ENCODE results near the gene DPP6.
A peak's percentile ranks its signal among the peaks of the same experiment; 100 is the strongest.
"Not testable (repeated sequence)": the region's sequence is repeated elsewhere in the genome, so short reads cannot be mapped to it uniquely, and the experiment has no call there.

DPP6 gene

DNA sequence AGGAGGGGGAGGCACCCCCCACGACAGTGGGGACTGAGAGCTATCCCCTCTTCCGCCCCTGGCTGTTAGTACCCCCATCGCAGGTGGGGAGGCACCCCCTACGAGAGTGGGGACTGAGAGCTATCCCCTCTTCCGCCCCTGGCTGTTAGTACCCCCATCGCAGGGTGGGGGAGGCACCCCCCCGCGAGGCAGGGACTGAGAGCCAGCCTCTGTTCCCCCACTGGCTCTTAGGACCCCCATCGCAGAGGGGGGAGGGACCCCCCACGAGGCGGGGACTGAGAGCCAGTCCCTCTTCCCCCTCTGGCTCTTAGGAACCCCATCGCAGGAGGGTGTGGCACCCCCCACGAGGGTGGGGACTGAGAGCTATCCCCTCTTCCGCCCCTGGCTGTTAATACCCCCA, 6.6 kb downstream of the DPP6 start:
- not testable (repeated sequence) for H3K4me3 ChIP-seq (ENCODE audit: low read depth, low read length); DNase-seq (ENCODE audit: low read depth)

DNA sequence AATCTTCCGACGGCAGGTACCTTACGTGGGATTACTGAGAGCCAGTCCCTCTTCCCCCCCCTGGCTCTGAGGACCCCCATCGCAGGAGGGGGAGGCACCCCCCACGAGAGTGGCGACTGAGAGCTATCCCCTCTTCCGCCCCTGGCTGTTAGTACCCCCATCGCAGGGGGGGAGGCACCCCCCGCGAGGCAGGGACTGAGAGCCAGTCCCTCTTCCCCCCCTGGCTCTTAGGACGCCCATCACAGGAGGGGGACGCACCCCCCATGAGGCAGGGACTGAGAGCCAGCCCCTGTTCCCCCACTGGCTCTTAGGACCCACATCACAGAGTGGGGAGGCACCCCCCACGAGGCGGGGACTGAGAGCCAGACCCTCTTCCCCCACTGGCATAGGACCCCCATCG, 8.4 kb downstream of the DPP6 start:
- DNase-seq (ENCODE audit: low read depth); H3K4me3 ChIP-seq (ENCODE audit: low read depth, low read length): not testable (repeated sequence)

DNA sequence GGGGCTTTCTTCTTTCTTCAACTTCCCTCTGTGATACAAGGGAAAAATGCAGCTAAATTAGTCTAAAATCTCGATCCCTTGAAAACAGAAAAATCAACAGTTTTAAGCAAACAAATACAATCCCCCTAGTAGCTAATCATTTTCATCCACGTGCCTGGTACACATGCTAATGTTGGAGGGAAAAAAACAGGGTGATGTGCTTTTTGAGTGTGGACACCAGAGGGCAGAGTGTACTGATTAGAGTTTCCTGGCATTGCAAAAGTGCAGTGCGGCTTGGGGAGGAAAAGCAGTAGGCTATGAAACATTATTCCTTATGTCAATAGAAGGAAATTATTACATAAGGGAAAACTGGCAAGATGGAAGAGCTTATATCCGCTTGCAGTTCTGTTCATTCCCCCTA, 19.6 kb downstream of the DPP6 start:
- peak; percentile 13 for DNase-seq (ENCODE audit: low read depth)
- TF ChIP-seq, protein P1, sequence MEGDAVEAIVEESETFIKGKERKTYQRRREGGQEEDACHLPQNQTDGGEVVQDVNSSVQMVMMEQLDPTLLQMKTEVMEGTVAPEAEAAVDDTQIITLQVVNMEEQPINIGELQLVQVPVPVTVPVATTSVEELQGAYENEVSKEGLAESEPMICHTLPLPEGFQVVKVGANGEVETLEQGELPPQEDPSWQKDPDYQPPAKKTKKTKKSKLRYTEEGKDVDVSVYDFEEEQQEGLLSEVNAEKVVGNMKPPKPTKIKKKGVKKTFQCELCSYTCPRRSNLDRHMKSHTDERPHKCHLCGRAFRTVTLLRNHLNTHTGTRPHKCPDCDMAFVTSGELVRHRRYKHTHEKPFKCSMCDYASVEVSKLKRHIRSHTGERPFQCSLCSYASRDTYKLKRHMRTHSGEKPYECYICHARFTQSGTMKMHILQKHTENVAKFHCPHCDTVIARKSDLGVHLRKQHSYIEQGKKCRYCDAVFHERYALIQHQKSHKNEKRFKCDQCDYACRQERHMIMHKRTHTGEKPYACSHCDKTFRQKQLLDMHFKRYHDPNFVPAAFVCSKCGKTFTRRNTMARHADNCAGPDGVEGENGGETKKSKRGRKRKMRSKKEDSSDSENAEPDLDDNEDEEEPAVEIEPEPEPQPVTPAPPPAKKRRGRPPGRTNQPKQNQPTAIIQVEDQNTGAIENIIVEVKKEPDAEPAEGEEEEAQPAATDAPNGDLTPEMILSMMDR (IDR thresholded peaks at IDR 0.05; ENCODE audit: control insufficient read depth, extremely low read depth, insufficient read depth) = peak; percentile 66

DNA sequence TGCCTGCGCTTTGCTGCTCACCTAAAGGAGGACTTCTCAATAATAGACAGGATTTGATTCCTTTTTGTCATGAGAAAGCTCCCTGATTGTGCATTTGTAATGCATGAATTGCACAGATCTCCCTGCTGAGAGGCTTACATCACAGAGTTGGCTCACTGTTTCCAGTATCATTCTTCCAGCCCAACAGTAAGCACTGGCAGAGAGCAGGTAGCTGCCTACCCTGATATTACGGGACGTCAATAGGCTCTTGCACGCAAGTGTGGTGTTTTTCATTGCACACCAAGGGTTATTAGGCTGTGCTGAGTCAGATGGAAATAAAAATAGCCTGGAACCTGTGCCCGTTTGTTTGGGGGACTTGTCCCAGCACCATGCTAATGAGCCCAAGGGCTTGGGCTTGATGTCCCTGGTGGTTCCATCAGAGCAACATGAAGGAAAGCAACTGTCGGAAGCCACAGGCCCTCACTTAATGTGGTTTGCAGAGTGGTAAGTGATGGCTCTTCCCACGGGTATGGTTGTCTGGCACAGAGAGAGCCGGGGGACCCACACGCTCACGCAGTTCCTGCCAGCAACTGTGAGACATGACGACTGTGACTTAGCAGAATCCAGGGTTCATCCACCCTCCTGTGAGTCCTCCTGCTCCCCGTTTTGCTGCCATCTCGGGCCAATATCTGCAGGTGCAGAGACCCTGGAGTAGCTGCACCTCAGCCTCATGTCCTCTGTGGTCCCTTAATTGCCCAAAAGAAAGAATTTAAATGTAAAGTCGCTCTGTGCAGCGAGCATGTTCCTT, 20.4 kb downstream of the DPP6 start:
- not testable (repeated sequence) for H3K4me3 ChIP-seq (ENCODE audit: low read depth, low read length); DNase-seq (ENCODE audit: low read depth)

More for the DNA sequence above, 19.6 kb downstream of the DPP6 start:
- not testable (repeated sequence) for H3K4me3 ChIP-seq (ENCODE audit: low read depth, low read length)

DNA sequence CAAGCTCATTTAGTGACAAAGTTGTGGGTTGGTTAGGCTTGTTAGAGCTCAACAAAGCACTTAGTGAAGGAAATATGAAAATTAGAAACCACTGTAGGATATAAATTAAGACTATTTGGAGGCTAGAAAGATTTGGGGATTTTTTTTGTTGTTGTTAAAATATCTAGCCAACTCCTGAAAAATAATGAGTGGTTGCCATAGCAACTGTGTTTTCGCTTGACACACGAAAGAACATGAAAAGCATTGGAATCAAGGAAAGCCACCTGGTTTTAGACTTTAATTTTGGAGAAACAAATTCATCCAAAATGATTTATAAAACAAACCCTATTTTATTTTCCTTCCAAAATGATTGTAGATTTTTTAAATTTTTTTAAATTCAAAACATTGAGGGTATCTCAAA, 26.3 kb downstream of the DPP6 start:
- not testable (repeated sequence) for DNase-seq (ENCODE audit: low read depth)

DNA sequence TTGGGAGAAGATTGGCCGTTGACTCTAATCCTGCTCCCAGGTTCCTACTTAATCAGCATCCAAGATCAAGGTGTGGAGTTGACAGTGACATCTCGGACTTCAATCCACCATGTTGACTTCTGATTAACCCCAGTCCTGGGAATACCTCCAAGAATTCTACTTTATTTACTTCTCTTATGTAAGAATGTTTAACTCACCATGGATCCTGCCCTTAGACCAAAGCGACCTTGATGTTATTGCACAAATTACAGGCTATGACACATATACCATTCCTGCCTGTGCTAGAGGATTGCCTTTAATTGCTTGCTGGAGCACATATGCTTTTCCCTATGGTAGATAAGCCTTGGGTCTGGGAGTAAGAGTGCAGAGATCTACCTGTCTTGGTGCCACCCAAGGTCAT, 28.1 kb downstream of the DPP6 start:
- DNase-seq (ENCODE audit: low read depth); H3K4me3 ChIP-seq (ENCODE audit: low read depth, low read length): not testable (repeated sequence)

More for the DNA sequence above, 26.3 kb downstream of the DPP6 start:
- H3K4me3 ChIP-seq (ENCODE audit: low read depth, low read length) = not testable (repeated sequence)

DNA sequence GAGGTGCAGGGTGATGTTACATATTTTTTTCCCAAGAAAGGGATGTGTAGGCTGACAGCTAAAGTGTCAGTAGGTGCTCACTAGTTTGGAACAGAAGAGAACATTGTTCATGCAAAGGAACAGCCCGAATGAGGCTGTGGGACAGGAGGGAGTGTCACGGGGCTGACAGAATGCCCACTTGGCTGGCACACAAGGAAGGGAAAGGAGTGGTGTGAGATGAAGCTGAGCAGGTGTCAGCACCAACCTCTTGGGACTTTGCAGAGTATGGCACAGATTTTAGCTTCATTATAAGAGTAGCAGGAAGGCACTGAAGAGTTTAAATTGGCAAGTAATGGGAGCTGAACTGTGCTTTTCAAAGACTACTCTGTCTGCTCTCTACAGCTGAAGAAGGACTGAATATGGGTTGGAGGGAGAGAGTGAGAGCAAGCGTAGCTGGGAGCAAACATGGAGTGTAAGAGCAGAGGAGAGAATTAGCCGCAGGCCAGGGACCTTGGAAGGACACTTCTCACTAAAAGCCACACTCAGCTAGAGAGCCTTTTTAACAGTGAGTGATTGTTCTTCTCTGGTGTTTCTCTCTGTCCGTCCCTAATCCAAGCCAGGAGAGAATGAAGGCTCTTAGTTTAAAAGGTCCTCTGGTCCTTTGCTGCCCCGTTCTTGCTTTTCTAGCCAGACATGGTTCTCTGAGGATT, 35.0 kb downstream of the DPP6 start:
- not testable (repeated sequence) for DNase-seq (ENCODE audit: low read depth); H3K4me3 ChIP-seq (ENCODE audit: low read depth, low read length)

DNA sequence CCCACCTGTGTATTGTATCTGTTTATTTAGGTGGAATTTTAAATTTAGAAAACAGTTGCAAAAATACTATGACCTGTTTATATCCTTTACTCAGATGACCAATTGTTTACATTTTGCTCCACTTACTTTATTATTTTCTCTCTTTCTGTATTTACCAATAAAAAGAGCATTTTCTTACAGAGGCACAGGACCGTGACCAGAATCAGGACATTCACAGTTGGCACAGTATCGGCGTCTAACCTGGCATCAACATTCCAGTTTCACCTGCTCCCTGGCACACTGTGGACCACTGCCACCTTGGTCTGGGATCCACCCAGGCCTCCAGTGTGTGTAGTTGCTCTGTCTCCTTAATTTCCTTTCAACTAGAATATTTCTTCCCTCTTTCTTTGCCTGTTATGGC, 39.9 kb downstream of the DPP6 start:
- DNase-seq (ENCODE audit: low read depth); H3K4me3 ChIP-seq (ENCODE audit: low read depth, low read length): not testable (repeated sequence)

DNA sequence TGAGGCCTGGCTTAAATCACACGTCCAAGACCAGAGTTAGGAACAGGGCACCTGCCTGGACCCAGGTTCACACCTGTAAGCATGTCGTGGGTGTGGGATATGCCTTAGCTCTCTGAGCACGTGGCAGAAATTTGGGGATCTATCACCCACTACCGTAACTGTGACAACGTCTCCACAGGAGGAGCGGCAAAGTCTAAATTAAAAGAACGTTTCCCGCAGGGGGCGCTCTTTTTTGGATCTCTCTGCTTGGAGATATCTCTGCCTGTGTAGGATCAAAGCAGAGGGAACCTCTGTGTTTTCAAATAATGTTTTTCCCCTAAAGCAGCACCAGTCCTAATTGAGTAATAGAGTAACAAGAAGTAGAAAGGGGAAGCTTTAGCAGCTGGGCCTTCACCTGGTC, 43.0 kb downstream of the DPP6 start:
- not testable (repeated sequence) for H3K4me3 ChIP-seq (ENCODE audit: low read depth, low read length); DNase-seq (ENCODE audit: low read depth)

DNA sequence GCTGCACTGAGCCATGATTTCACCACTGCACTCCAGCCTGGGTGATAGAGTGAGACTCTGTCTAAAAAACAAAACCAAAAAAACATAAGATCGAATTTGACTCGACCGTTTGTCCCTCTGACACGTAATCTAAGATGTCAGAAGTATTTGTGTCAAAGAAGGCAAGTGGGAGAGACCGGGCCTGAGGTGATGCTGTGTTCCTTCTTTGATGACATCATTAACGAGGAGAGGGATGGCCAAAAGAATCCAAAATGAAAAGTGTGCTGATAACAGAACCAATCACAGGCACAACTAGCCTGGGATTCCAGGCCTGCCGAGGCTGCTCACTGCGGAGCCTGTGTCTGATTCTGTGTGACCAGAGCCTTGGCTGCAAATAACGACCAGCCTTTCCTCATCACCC, 52.9 kb downstream of the DPP6 start:
- not testable (repeated sequence) for DNase-seq (ENCODE audit: low read depth); H3K4me3 ChIP-seq (ENCODE audit: low read depth, low read length)

DNA sequence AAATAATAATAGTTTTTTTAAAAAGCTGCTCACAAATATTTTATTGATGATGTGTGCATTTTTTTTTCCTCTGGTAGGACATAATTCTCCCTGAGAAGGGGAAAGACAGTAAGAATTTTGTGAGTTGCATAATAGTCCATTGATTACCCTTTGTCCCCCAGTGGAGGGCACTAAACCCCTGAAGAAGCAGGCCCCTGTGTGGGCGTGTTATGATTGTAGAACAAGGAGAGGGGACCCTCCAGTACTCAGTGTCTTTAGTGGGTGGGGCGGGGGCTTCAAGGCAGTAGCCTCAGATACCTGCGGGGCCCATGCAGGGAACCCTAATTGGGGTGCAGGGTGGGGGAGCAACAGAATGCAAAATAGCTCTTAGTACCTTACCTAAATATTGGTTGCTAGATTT, 57.4 kb downstream of the DPP6 start:
- not testable (repeated sequence) for DNase-seq (ENCODE audit: low read depth); H3K4me3 ChIP-seq (ENCODE audit: low read depth, low read length)

DNA sequence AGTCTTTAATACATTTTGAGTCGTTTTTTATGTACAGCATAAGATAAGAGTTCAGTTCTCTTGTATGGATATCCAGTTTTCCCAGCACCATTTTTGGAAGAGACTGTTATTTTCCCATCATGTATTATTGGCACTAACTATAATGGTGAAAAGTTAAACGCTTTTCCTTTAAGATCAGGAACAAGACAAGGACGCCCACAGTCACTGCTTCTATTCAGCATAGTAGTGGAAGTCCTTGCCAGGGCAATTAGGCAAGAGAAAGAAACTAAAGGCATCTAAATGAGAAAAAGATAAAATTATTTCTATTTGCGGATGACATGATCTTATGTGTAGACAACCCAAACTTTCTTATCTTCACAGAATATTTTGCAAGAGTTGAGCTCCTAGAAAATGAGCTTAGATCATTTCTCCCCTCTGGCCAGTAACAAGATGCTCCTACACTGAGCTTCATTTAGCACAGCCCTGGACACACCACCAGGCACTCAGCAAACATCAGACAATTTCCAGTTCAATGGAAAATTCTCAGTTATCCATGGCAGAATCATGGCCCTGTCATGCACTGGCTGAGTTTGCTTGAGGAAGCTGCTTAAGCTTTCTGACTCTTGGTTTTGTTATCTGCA, 61.6 kb downstream of the DPP6 start:
- H3K4me3 ChIP-seq (ENCODE audit: low read depth, low read length); DNase-seq (ENCODE audit: low read depth): not testable (repeated sequence)

DNA sequence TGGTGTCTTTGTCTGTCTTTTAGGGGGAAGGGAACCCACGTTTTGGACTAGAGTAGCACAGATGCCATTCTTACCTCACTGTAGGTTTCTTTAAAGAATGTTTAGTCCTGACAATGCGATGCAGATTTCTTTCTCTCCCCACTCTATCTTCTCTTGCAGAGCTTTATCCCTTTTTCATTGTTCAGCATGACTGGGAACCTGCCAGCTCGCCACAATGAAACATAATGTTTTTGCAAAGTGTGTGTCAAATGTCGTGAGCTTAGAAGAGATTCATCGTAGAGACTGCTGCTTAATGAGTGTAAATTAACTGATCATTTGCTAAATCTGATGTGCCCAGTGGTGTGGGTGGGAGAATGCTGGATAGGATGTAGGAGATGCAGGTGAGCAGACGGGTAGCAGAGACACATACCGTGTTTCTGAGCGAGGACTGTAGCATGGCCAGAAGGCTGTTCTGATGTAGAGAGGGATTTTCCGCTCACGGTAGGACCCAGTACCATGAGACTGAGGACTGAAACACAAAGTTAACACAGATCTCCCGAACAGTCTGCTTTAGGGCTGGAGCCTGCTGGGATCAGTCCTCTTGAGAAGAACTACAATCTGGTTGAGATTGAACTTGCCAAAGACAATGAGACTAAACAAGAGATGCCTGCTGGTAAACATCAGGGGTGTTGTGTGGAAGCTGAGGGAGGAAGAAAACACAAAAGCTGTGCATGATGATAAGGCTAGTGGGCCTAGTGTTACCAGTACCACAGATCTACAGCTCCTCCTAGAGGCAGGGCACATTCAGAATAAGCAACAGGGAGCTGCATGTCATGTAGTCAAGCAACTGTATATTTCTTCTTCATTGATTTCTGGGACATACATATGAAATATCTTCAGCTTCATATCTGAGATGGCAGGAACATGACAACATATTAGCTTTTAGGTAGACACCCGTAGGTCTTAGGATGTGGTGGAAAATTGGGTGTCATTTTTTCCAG, 65.5 kb downstream of the DPP6 start:
- not testable (repeated sequence) for DNase-seq (ENCODE audit: low read depth); H3K4me3 ChIP-seq (ENCODE audit: low read depth, low read length)

DNA sequence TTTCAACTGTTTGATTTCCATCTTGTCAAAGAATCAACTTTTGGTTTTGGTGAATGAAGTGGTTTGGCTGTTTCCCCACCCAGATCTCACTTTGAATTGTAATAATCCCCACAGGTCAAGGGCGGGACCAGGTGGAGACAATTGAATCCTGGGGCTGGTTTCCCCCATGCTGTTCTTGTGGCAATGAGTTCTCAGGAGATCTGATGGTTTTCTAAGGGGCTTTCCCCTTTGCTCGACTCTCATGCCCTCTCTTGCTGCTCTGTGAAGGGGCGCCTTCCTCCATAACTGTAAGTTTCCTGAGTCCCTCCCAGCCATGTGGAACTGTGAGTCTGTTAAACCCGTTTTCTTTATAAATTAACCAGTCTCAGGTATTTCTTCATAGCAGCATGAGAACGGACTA, 68.6 kb downstream of the DPP6 start:
- DNase-seq (ENCODE audit: low read depth); H3K4me3 ChIP-seq (ENCODE audit: low read depth, low read length): not testable (repeated sequence)

DNA sequence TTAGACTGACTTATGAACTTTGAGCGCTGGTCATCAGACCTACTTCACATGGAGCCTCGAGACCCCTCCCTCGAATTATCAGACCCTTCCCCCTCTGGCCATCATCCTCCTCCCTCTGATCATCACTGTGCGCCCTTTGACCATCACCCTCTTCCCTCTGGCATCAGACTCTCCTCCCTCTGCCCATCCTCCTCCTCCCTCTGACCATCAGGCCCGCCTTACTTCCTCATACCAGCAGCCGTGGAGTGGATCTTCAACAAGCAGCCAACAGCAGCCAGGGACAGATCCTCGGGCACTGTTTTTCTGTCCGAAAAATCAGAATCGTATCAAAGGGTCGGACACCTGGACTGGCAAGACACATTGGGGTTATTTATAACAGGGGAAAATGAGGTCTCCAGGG, 70.5 kb downstream of the DPP6 start:
- H3K4me3 ChIP-seq (ENCODE audit: low read depth, low read length); DNase-seq (ENCODE audit: low read depth): not testable (repeated sequence)

DNA sequence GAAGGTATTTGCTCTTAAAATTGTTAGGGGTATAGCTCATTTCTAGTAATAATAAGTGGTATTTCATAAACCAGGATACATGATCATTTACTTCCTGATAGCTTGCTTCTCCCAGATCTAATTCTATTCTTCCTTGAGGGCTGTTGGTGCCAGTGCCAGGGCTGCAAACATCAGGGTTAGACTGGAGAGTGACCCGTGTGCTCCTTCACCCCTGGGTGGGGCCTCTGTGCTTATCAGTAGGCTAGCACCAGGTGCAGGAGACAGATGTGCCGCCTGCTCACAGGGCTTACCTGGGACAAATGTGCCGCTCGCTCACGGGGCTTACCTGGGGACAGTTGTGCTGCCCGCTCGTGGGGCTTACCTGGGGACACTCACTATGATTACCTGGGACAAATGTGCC, 71.2 kb downstream of the DPP6 start:
- DNase-seq (ENCODE audit: low read depth); H3K4me3 ChIP-seq (ENCODE audit: low read depth, low read length): not testable (repeated sequence)

DNA sequence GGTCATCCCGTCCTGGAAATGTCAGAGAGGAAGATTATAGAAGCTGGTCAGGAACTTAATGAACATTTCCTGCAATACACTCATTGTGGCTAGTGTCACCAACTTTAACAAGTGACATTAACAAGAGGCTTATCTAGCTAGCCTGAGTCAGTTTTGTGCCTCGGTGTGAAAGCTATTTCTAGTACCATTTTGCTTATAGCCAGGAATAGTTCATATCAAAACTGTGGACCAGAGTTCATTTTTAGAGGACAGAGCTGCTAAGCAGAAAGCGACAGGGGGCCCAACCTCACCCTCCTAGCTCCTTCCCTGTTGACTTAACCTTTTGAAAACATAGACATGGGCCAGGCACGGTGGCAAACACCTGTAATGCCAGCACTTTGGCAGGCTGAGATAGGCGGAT, 76.9 kb downstream of the DPP6 start:
- not testable (repeated sequence) for DNase-seq (ENCODE audit: low read depth); H3K4me3 ChIP-seq (ENCODE audit: low read depth, low read length)

Measured in LNCaP clone FGC (cell line).